ENCODE results near the gene AGPAT2.

Gene AGPAT2

DNA sequence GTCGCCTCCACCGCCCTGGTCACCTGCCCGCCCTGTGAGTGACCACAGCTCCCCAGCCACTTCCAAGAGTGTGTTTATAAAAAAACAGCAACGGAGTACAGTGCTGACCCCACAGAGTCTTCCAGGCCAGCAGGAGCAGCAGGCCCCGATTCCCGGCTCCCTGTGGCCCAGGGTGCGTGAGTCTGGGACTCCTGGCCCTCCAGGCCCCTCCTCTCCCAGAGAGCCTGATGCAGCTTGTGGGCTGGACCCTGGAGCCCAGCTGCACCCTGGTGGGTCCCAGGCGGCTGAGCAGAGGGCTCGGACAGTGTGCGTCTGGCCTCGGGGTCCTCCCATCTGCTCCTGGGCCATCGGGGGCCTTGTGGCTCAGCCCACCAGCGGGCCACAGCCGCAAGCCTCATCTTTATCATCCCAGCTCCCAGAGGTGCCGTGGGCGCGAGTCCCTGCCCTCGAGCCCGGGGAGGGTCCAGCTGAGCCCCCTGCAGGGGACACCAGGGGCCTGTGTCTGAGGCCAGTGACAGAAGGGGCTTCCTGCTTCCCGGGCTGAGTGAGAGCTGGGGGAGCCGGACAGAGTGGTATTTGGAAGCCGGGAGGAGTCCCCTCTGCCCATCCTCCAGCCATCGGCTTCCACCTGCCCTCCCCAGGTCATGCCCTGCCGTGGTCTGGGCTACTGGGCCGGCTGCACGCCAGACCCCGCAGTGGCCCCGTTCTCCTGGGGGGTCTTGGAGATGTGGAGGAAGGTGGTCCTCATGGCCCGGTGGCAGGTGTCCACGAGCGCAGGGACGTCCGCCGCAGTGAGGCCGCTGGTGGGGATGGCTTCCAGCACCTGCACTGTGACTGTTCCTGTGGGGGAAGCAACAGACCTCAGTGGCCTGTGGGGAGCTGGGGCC lies 13.9 kb downstream of the AGPAT2 start:
- no peak for DNase-seq (ENCODE audit: low read depth)
- H3K4me3 ChIP-seq (ENCODE audit: low read depth, low read length), result no peak overlapping the region
- TF ChIP-seq, protein P1, sequence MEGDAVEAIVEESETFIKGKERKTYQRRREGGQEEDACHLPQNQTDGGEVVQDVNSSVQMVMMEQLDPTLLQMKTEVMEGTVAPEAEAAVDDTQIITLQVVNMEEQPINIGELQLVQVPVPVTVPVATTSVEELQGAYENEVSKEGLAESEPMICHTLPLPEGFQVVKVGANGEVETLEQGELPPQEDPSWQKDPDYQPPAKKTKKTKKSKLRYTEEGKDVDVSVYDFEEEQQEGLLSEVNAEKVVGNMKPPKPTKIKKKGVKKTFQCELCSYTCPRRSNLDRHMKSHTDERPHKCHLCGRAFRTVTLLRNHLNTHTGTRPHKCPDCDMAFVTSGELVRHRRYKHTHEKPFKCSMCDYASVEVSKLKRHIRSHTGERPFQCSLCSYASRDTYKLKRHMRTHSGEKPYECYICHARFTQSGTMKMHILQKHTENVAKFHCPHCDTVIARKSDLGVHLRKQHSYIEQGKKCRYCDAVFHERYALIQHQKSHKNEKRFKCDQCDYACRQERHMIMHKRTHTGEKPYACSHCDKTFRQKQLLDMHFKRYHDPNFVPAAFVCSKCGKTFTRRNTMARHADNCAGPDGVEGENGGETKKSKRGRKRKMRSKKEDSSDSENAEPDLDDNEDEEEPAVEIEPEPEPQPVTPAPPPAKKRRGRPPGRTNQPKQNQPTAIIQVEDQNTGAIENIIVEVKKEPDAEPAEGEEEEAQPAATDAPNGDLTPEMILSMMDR (IDR thresholded peaks at IDR 0.05; ENCODE audit: low read depth, low read length, missing control alignments), result no peak

DNA sequence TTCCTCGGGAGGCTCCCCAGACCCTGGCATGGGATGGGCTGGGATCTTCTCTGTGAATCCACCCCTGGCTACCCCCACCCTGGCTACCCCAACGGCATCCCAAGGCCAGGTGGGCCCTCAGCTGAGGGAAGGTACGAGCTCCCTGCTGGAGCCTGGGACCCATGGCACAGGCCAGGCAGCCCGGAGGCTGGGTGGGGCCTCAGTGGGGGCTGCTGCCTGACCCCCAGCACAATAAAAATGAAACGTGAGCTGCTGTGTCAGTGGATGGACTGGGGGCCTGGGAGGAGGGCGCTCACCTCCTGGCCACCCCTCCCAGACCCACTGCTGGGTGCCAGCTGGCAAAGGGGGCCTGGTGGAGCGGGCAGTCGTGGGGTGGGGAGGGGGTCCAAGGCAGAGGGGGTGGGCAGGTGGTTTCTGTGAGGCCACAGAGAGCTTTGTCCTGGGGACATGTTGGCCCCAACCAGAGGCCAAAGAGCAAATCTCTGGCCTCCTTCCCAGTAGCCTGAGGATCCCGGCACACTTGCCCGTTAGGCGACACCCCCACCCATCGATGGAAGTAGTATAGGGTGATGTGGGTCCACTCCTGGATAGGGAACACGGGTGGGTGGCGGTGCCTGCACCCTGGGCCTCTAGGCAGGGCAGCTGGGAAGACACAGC lies 14.7 kb downstream of the AGPAT2 start:
- no peak overlapping the region for H3K4me3 ChIP-seq (ENCODE audit: low read depth, low read length)
- DNase-seq (ENCODE audit: low read depth), result no peak
- TF ChIP-seq, protein P1 (IDR thresholded peaks at IDR 0.05; ENCODE audit: low read depth, low read length, missing control alignments), result no peak

DNA sequence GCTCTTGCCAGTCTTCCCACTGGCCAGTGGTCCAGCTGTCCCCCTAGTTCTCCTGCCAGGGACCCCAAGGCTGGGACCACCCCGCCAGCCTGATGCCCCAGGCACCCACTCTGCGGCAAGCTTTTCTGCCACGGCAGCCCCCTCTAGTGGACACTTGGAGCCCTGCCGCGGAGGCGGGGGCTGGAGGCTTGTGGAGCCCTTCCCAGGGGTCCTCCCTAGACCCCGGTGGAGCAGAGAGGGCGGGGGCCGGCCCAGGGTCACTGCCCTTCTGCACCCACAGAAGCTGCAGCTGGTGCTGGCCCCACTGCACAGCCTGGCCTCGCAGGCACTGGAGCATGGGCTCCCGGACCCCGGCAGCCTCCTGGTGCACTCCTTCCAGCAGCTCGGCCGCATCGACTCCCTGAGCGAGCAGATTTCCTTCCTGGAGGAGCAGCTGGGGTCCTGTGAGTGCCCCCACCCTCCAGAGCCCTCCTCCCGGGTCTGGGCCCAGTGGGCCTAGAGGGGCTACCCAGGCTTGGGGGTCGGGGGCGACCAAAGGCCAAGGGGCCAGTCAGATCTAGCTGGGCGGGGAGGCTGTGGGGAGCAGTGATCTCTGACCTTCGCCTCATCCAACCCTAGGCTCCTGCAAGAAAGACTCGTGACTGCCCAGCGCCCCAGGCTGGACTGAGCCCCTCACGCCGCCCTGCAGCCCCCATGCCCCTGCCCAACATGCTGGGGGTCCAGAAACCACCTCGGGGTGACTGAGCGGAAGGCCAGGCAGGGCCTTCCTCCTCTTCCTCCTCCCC lies 15.4 kb downstream of the AGPAT2 start:
- no peak for DNase-seq (ENCODE audit: low read depth)
- TF ChIP-seq, protein P1 (IDR thresholded peaks at IDR 0.05; ENCODE audit: low read depth, low read length, missing control alignments), result peak; percentile 87
- no peak overlapping the region for H3K4me3 ChIP-seq (ENCODE audit: low read depth, low read length)

DNA sequence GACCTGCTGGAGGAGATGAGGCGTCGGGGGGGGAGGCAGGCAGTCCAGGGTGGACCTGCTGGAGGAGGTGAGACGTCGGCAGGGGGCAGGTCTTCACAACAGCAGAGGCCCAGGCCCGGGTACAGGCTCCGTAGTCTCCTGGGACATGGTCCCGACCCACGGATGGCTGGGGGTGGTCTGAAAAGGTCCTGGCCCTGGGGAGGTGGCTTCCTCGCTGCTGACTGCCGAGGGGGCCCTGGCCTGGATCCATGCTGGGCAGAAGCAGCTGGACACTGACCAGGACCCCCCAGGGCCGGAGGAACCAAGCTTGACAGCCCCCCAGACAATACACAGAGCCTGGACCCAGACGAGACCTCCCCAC lies 16.0 kb downstream of the AGPAT2 start:
- DNase-seq (ENCODE audit: low read depth), result no peak
- H3K4me3 ChIP-seq (ENCODE audit: low read depth, low read length), result no peak overlapping the region
- TF ChIP-seq, protein P1 (IDR thresholded peaks at IDR 0.05; ENCODE audit: low read depth, low read length, missing control alignments), result no peak

DNA sequence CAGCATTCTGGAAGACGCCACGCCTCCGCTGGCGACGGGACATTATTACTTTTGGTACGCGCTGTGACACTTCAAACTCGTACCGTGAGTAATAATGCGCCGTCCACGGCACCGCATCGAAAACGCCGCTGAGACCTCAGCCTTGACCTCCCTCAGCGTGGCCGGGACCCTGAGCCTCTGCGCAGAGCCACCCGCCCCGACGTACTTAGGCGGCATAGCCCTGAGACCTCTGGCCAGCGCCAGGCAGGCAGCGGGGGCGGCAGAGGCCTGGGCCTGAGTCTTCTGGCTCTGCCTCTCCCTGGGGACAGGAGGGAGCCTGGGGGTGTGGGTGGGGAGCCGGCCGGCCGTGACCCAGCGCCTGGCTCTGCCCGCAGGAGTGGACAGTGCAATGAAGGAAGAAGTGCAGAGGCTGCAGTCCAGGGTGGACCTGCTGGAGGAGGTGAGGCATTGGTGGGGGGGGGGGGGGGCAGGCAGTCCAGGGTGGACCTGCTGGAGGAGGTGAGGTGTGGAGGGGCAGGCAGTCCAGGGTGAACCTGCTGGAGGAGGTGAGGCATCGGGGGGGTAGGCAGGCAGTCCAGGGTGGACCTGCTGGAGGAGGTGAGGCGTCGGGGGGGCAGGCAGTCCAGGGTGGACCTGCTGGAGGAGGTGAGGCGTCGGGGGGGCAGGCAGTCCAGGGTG lies 16.5 kb downstream of the AGPAT2 start:
- DNase-seq (ENCODE audit: low read depth), result no peak
- TF ChIP-seq, protein P1 (IDR thresholded peaks at IDR 0.05; ENCODE audit: low read depth, low read length, missing control alignments), result no peak

DNA sequence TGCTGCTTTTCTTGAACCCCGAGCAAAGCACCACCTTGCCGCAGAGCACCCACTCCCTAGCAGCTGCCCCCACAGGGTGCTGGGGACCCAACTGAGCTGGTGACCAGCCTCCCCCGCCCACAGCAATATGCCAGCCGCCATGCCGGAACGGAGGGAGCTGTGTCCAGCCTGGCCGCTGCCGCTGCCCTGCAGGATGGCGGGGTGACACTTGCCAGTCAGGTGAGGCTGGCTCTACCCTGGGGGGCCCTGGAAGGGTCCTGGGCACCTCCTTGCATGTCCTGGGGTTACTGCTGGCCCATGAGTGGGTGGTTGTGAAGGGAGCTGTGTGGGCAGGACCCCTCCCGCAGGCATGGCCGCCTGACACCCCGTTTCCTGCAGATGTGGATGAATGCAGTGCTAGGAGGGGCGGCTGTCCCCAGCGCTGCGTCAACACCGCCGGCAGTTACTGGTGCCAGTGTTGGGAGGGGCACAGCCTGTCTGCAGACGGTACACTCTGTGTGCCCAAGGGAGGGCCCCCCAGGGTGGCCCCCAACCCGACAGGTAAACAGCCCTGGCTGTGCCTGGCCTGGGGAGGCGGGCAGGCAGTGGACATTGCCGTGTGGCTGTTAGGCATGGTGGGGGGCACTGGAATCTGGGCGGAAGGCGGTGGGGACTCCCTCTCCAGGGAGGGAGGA lies 17.3 kb downstream of the AGPAT2 start:
- H3K4me3 ChIP-seq (ENCODE audit: low read depth, low read length), result no peak overlapping the region
- TF ChIP-seq, protein P1 (IDR thresholded peaks at IDR 0.05; ENCODE audit: low read depth, low read length, missing control alignments), result no peak
- no peak for DNase-seq (ENCODE audit: low read depth)

More for the DNA sequence above, 16.5 kb downstream of the AGPAT2 start:
- no peak overlapping the region for H3K4me3 ChIP-seq (ENCODE audit: low read depth, low read length)
